Keratinocyte (primary cell): ENCODE measurements around the gene TM9SF2. TPM values are rescaled to one million over a fixed set of nuclear protein-coding genes. Genes with fewer than 3 reads are reported as not detected.
A peak's percentile ranks its signal among the peaks of the same experiment; 100 is the strongest.

ENCODE experiments used
- DNase-seq: peaks from one replicate; pipeline ENCODE4 v3.0.0-alpha.2; 2011; ENCODE audit warnings: low read depth, missing footprints, low spot score
- FAIRE-seq: peaks from 2 replicates; lab custom pipeline; 2011; peaks lifted over from hg19 to GRCh38; lab: Jason Lieb, UNC
- H2AFZ ChIP-seq: 2 replicates; pipeline ENCODE4 v1.6.0; 2012; ENCODE audit warnings: low read length, control low read depth, inconsistent platforms; ENCODE audit not compliant: control insufficient read depth
- H3K27ac ChIP-seq: 2 replicates; pipeline ENCODE4 v1.5.1; 2011; ENCODE audit warnings: low read length; ENCODE audit not compliant: control insufficient read depth, insufficient read depth
- H3K27me3 ChIP-seq: 3 replicates; pipeline ENCODE4 v1.6.0; 2011; ENCODE audit warnings: low read length; ENCODE audit not compliant: control insufficient read depth, insufficient read depth; ENCODE audit errors: extremely low read depth
- H3K36me3 ChIP-seq, 2 experiments: 2 replicates in 1 of 2; 3 replicates in 1 of 2; pipeline ENCODE4 v1.5.1; 2011; ENCODE audit warnings: low read length in 2 of 2, mild to moderate bottlenecking in 1 of 2; ENCODE audit not compliant: control insufficient read depth in 2 of 2, insufficient read depth in 2 of 2; ENCODE audit errors: extremely low read depth in 1 of 2
- H3K4me1 ChIP-seq: 3 replicates; pipeline ENCODE4 v1.5.1; 2011; ENCODE audit warnings: low read length; ENCODE audit not compliant: control insufficient read depth, insufficient read depth; ENCODE audit errors: extremely low read depth
- H3K4me2 ChIP-seq: 3 replicates; pipeline ENCODE4 v1.6.0; 2011; ENCODE audit warnings: low read depth, low read length; ENCODE audit not compliant: control insufficient read depth, insufficient read depth; ENCODE audit errors: extremely low read depth
- H3K4me3 ChIP-seq, 3 experiments: fragments of 200-600 bp in 1 of 3; sonication (generic) in 1 of 3; 2 replicates in 2 of 3; 3 replicates in 1 of 3; pipeline ENCODE4 v1.5.1; 2011 to 2016; ENCODE audit warnings: low read length in 3 of 3, mild to moderate bottlenecking in 3 of 3, control low read depth in 2 of 3, inconsistent platforms in 1 of 3, low read depth in 1 of 3, mixed read lengths in 1 of 3, mixed run types in 1 of 3, moderate library complexity in 1 of 3; ENCODE audit not compliant: control insufficient read depth in 2 of 3, insufficient read depth in 2 of 3; ENCODE audit errors: extremely low read depth in 1 of 3
- H3K79me2 ChIP-seq: 2 replicates; pipeline ENCODE4 v1.6.0; 2012; ENCODE audit warnings: low read length; ENCODE audit not compliant: control insufficient read depth, insufficient read depth
- H3K9ac ChIP-seq: 3 replicates; pipeline ENCODE4 v1.6.0; 2011; ENCODE audit warnings: low read length; ENCODE audit not compliant: control insufficient read depth, insufficient read depth; ENCODE audit errors: extremely low read depth
- H3K9me1 ChIP-seq: 3 replicates; pipeline ENCODE4 v1.6.0; 2011; ENCODE audit warnings: low read length; ENCODE audit not compliant: control insufficient read depth, insufficient read depth; ENCODE audit errors: extremely low read depth
- H3K9me3 ChIP-seq: 2 replicates; pipeline ENCODE4 v1.5.1; 2012; ENCODE audit warnings: low read depth, low read length; ENCODE audit not compliant: control insufficient read depth
- H4K20me1 ChIP-seq: 3 replicates; pipeline ENCODE4 v1.6.0; 2011; ENCODE audit warnings: low read length; ENCODE audit not compliant: control insufficient read depth, insufficient read depth; ENCODE audit errors: extremely low read depth
- EZH2 ChIP-seq: IDR thresholded peaks from one replicate; pipeline ENCODE4 v1.6.1; 2012; ENCODE audit warnings: inconsistent platforms, mild to moderate bottlenecking, low read length, moderate library complexity
- dilution Hi-C: fragments of 300-500 bp; cut with MboI; formaldehyde crosslinking; loops from one replicate; pipeline ENCODE4 v1.7.0; 2020; ENCODE audit warnings: low sequenced_read_pairs; ENCODE audit not compliant: extremely low pct_ligation_motif_present
- polyA plus RNA-seq, 5 experiments: library from polyadenylated mRNA; depleted of rRNA in 3 of 5; stranded (reverse) in 3 of 5; stranded (forward) in 1 of 5; unstranded in 1 of 5; fragments of >200 nt; gene quantifications; 1 replicate in 1 of 5; 2 replicates in 3 of 5; 3 replicates in 1 of 5; pipeline versions ENCODE4 v1.2.1 to v1.2.3, GENCODE V29; 2011 to 2012; ENCODE audit warnings: missing spikeins in 2 of 5, low read depth in 1 of 5, low replicate concordance in 1 of 5
- TF ChIP-seq, protein P1 (sequence below), 3 experiments: IDR thresholded peaks in 1 of 3; conservative IDR thresholded peaks in 1 of 3; optimal IDR thresholded peaks in 1 of 3; 2 replicates in 2 of 3; 3 replicates in 1 of 3; pipeline versions ENCODE3 to v1.5.1; 2011; ENCODE audit warnings: low read length in 3 of 3, mild to moderate bottlenecking in 3 of 3, moderate library complexity in 2 of 3, control low read depth in 1 of 3, inconsistent platforms in 1 of 3; ENCODE audit not compliant: insufficient read depth in 2 of 3; ENCODE audit errors: extremely low read depth in 1 of 3

TM9SF2 gene
- polyA plus RNA-seq, 1 donor (not counting 4 experiments of a cell fraction or from before 2014, with no cell fraction given): 134 TPM

DNA sequence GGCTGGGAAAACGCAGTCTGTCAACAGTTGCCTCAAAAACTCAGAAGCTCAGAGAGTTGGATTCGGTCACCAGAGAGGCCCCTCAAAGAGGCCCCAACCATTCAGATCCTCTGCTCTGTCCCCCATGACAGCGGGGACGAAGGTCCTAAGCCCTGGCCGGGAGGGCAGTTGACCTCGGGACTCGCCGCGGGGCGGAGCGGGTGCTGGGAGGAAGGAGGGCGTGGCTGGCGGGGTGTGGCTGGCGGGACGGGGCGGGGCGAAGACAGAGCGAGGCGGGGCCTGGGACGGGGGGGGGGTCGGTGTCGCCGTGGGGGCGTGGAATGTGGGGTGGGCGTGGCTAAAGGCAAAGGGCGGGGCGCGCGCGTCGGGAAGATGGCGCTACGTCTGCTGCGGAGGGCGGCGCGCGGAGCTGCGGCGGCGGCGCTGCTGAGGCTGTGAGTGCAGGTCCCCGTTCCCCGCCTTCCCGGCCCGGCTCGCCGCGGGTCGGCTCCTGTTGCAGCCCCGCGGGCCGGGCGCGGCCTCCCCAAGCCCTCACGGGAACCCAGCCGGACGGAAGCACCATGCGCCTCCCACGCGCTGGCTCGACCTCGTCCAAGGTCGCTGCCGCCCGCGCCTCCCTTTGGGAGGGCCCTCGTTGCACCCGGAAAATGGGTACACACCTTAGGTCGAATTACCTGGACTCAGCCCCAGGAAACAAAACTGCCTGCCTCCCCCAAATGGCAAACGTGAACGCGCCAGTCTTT, 105.2 kb downstream of the TM9SF2 start, which contains the start of gene CLYBL:
Gene CLYBL (plus strand): TSS at position 367 of the 743 bp plus-strand sequence.
- Histone ChIP-seq H3K9me3 (no peaks in the 10 kb centered on the region), H3K4me2 (peak within 1 kb of the TSS; percentile 94), H3K9ac (peak within 1 kb of the TSS; percentile 77), H3K27ac (peak within 1 kb of the TSS; percentile 52), H3K4me3 (peak within 1 kb of the TSS; percentile 52 to 86 (median 85)), H4K20me1 (no peaks in the 10 kb centered on the region), H3K27me3 (no peaks in the 10 kb centered on the region), H3K36me3 (no peaks in the 10 kb centered on the region), H2AFZ (peak within 1 kb of the TSS; percentile 94), H3K9me1 (no peaks in the 10 kb centered on the region), H3K79me2 (no peaks in the 10 kb centered on the region), H3K4me1 (peaks cover 14% of the 10 kb centered on the region)
- DNase-seq (peak; percentile 19), FAIRE-seq (no peak)
- TF ChIP-seq EZH2: no peak
- TF ChIP-seq, protein P1, sequence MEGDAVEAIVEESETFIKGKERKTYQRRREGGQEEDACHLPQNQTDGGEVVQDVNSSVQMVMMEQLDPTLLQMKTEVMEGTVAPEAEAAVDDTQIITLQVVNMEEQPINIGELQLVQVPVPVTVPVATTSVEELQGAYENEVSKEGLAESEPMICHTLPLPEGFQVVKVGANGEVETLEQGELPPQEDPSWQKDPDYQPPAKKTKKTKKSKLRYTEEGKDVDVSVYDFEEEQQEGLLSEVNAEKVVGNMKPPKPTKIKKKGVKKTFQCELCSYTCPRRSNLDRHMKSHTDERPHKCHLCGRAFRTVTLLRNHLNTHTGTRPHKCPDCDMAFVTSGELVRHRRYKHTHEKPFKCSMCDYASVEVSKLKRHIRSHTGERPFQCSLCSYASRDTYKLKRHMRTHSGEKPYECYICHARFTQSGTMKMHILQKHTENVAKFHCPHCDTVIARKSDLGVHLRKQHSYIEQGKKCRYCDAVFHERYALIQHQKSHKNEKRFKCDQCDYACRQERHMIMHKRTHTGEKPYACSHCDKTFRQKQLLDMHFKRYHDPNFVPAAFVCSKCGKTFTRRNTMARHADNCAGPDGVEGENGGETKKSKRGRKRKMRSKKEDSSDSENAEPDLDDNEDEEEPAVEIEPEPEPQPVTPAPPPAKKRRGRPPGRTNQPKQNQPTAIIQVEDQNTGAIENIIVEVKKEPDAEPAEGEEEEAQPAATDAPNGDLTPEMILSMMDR (optimal IDR thresholded peaks at IDR 0.05 in 1 of 3, IDR thresholded peaks at IDR 0.05 in 1 of 3, conservative IDR thresholded peaks at IDR 0.05 in 1 of 3; ENCODE audit: extremely low read depth in 1 of 3, insufficient read depth in 2 of 3, low read length in 3 of 3): peak in 1 of 3 experiments; percentile 41
- dilution Hi-C loops: no loop called here

DNA sequence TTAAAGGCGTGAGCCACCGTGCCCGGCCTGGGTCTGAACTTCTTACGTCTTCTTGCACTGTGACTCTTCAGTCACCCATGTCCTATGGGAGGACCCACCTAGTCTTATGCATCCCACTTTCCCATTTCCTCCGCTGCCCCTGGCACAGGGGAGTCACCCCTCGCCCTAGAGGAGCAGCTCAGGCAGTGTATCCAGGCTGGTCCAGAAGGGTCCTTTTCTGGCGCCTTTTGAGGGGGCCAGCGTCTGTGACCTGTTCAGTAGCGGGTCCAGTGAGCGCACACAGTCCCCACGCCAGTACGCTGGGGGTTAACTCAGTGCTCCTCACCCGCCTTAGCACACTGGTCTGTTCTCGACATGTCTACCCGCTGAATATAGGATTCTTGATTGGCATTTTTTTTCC, 107.1 kb downstream of the TM9SF2 start:
- H3K9me3 ChIP-seq: no peaks in the 10 kb centered on the region
- TF ChIP-seq, protein P1 (optimal IDR thresholded peaks at IDR 0.05 in 1 of 3, IDR thresholded peaks at IDR 0.05 in 1 of 3, conservative IDR thresholded peaks at IDR 0.05 in 1 of 3; ENCODE audit: extremely low read depth in 1 of 3, insufficient read depth in 2 of 3, low read length in 3 of 3): no peak
- TF ChIP-seq EZH2: no peak
- H4K20me1 ChIP-seq: no peaks in the 10 kb centered on the region
- peaks cover 14% of the 10 kb centered on the region for H3K4me1 ChIP-seq
- H3K79me2 ChIP-seq: no peaks in the 10 kb centered on the region
- dilution Hi-C loops: no loop called here
- no peak overlapping the region for H3K9ac ChIP-seq
- DNase-seq: no peak
- no peak overlapping the region for H3K4me2 ChIP-seq
- no peak overlapping the region for H3K27ac ChIP-seq
- H3K36me3 ChIP-seq: no peaks in the 10 kb centered on the region
- no peaks in the 10 kb centered on the region for H3K9me1 ChIP-seq
- H2AFZ ChIP-seq: no peak overlapping the region
- no peak for FAIRE-seq
- no peaks in the 10 kb centered on the region for H3K27me3 ChIP-seq
- no peak overlapping the region for H3K4me3 ChIP-seq
